Smooth muscle cell of trachea (primary cell): ENCODE results near the gene COX6A2. TPM values are rescaled to one million over a fixed set of nuclear protein-coding genes. Genes with fewer than 3 reads are reported as not detected.

ENCODE experiments used
- total RNA-seq: library from RNA; depleted of rRNA; stranded (reverse); fragments of >200 nt; gene quantifications from 2 replicates; pipeline ENCODE4 v1.2.1, GENCODE V29; 2014

Gene COX6A2
- total RNA-seq = not detected in 2 replicates

DNA sequence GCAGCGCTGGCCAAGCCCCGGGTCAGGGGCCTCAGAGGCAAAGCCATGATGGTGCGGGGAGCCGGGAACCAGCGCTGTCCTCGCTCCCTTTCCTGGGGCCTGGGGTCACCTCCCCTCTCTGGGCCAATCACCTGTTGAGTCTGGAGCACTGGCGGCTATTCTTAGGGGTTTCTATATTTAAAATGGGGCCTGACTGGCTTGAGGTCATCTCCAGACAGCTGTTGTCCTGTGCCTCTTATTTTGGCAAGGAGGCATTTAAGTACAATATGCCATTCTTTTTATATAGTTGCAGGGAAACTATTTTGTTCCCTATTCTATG, at the start of gene COX6A2:
TSS of gene COX6A2 (minus strand) at position 82 of the 319 bp plus-strand sequence. CDS start at position 47, 35 bp downstream.

DNA sequence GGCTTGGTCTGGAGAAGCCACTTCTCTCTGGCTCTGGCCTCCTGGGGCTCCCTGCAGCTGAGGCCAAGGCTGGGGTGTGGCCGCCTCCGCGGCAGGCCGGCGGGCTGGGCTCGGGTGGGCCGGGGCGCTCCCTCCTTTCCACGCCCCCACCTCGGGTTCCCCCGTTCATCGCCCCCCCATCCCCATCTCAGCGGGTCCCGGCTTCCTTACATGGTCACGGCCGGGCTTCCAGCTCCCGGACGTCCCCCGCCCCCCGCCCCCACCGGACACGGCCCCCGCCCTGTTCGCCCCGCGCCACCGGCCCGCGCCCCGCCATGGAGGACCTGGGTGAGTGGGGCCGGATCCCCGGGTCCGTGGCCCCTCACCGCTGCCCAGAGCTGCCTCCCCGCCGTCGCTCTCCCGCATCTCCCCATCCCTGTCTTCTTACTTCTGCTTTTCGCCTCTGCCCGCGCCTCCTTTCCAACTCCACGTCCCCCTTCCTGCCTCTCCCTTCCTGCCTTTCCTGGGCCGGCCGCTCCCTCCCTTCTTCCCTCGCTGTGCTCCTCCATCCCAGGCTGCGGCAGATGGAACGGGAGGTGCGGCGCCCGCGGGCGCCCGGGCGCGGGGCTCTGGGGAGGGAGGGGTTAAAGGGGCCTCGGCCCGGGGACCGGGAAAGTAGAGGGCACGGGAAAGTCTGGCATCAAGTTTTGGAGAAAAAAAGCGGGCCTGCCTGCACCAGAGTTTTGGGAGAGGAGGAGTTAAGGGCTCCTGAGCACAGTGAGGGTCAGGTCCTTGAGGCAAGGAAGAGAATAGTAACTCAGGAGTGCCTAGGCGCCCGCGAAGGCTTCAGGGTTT, 43.9 kb upstream of the COX6A2 start, which contains the start of gene TGFB1I1:
TSS of gene TGFB1I1 (plus strand) at position 278 of the 834 bp plus-strand sequence. CDS start at position 315, 37 bp downstream.

DNA sequence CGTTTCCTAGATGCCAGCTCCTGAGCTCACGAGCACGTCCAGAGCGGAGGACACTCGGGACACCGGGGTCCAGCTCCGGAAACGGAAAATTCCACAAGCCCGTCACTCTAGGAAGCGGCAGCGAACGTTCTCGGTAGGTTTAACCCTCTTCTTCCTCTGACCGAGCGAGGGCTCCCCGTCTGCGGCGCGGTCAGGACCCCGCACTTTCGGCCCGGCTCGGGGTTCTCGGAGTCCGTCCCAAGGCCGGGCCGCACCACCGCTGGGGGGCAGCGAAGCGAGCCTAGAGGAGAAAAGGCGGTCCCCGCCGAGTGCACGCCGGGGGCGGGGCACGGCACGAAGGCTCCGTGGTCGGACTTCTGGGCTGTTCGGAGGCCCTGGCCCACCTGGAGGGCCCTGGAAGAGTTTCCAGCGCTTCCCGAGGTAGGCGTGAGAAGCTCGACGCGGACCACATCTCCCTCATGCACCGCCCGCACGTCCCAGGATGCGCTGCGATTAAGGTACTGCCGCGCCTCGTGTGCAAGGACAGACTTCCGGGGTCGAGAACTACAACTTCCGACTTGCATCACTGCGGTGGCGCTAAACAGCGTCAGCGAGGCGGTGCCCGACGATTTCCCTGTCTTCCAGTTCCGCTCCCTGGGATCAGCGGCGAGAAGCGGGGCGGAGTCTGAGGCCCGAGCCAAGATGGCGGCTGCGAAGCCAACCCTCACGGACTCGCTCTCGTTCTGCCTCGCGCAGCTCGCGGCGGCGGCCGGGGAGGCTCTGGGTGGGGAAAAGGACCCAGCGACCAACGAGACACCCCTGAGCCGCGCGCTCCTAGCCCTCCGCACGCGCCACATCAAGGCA, 30.9 kb upstream of the COX6A2 start, which contains the start of gene ARMC5:
TSS of gene ARMC5 (plus strand) at position 658 of the 843 bp plus-strand sequence. CDS start at position 682, 24 bp downstream.

DNA sequence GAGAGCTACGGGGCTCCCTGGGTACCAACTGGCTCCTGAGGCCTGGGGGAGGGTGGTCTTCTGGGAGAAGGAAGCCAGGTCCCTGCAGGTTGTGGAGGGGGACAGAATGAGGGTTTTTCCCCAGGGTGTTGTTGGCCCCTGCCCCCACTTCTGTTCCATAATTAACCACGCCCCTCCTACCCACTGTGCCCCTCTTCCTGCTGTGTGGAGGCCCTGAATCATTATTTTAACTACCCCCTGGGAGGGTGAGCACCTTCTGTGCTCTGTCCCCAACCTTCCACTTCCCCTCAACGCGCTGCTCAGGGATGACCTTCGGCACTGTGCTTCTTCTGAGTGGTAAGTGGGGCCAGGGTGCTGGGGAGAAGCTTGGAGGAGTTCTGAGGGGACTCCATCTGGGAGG, 35.1 kb downstream of the COX6A2 start, which contains the start of gene ITGAD:
TSS of gene ITGAD (plus strand) at position 280 of the 400 bp plus-strand sequence. CDS start at position 306, 26 bp downstream.

Other genes starting within 250 kb of the COX6A2 start
- gene FUS, start 248.2 kb downstream of the COX6A2 start, total RNA-seq = 43.7 and 107 TPM in 2 replicates
- gene PYCARD, start 225.6 kb downstream of the COX6A2 start, total RNA-seq = 120 and 136 TPM in 2 replicates
- gene TRIM72, start 214.2 kb downstream of the COX6A2 start, total RNA-seq = not detected in 2 replicates
- not detected in 2 replicates for gene PYDC1, start 211.2 kb downstream of the COX6A2 start, total RNA-seq
- gene ITGAM, start 168.4 kb downstream of the COX6A2 start, total RNA-seq = not detected in 2 replicates
- 0.15 and 0.17 TPM in 2 replicates for gene ITGAX, start 73.2 kb downstream of the COX6A2 start, total RNA-seq
- gene ITGAD, start 35.0 kb downstream of the COX6A2 start, total RNA-seq = not detected in 2 replicates
- 0.15 and 0.99 TPM in 2 replicates for gene ZNF843, start 14.4 kb upstream of the COX6A2 start, total RNA-seq
- gene ARMC5, start 31.1 kb upstream of the COX6A2 start, total RNA-seq = 8.9 and 12.6 TPM in 2 replicates
- 51.1 and 51.6 TPM in 2 replicates for gene TGFB1I1, start 43.8 kb upstream of the COX6A2 start, total RNA-seq
- under 0.01 and 0.15 TPM in 2 replicates for gene SLC5A2, start 54.8 kb upstream of the COX6A2 start, total RNA-seq
- 73.3 and 87.7 TPM in 2 replicates for gene RUSF1, start 80.0 kb upstream of the COX6A2 start, total RNA-seq
- gene AHSP, start 99.5 kb upstream of the COX6A2 start, total RNA-seq = not detected in 2 replicates